Fibroblast of skin of left biceps (primary cell): Measurements from ENCODE around the gene LBHD2.

Experiments
- DNase-seq, 2 experiments: peaks; one replicate each; pipeline ENCODE4 v3.0.0-alpha.2; 2013; ENCODE audit warnings: low read depth in 2 of 2

LBHD2 gene

DNA sequence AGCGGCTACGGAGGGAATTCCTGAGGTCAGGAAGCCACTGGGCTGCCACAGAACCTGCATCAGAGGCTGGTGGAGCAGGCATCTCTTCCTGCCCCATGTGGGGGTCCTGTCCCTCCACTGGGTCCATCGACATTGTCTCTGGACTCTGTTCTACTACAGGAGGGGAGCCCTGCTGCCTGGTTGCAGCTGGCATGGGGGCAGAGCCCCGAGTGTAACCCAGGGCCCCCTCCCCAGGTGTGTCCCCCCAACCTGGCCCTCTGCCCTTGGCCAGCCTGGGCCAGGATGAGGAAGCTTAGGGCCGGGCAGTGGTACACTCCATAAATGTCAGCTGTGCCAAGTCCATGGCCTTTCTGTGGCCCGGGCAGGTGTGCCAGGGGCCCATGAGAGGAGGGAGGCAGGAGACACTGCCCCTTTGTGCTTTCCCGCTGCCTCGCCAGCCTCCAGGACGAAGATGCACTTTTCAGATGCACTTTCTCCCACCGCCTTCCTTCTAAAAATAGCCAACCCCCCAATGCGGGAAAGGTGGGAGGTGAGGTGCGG is 6.5 kb downstream of the LBHD2 start:
- DNase-seq = no peak

DNA sequence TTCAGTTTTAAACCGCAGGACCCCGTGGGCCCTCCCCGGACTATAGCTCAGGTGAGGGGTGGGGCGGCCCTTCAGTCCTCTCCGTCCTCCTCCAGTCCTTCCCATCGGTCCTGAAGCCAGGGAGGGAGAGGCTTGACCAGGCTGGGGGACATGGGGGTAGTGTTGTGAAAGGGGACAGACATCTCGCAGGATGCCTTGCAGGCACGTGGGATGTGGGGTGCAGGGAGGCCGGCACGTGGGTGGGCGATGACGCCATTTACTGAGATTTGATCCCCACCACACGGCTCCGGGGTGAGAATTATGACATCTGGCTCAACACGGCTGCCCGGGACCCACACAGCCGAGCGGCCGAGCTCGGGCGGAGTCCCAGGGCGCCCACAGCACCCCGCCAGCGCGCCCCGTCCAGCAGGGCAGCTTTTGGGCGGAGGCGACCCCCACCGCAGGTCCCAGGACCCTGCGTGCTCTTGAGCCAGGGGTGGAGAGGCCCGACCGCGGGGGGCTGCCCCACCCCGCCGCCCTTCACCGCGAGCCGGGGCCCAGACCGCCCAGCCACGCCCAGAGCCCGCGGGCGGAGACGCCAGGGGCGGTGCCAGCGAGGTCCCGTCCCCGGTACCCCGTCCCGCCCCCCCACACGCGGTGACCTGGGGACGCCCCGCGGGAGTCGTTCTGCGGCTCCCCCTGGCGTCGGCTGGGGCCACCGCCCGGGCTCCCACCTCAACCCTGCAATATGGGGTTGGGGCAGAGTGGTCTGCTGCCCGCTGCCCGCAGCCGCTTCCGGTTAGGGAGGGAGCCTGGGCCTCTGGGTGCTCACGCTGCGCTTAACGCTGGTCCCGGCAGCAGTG is 7.3 kb downstream of the LBHD2 start:
- DNase-seq = no peak

DNA sequence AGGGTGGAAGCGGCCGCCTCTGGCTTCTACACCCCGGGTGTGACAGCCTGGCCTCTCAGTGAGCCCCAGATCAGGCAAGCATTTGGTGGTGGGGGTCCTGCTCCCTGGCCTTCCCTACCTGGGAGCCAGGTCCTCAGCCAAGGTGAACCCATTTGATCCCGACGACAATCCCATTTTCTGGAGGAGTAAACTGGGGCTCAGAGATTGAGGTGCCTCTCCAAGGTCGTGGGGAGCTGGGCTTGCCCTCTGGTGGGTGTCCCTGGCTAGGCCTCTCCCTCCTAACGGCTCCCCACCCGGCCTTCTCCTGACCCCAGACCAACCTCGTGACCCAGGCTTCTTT is 7.8 kb downstream of the LBHD2 start:
- no peak for DNase-seq

DNA sequence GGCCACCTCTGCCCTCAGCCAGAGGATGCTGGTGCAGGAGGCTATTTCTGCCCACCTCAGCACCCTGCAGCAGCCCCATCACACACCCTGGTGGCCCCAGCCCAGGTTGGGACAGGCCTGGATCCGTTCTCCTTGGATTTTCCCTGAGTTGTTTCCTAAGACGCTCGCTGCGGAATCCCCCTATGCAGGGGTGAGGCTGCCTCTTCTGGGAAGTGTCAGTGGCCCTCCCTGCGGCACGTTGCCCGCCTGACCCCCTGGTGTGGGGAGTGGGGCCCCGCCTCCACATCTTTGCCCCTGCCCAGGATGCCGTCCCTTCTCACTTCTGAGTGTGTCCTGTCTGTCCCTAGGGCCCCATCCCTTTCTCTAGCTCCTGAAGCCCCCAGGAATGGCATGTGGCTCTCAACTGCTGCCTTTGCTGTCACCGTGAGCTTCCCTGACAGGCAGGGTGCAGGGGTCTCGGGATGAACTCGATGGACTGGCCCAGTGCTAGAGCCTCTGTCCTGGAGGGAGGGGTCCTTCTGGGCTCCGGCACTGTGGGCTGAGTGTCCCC is 9.9 kb downstream of the LBHD2 start:
- DNase-seq = no peak

DNA sequence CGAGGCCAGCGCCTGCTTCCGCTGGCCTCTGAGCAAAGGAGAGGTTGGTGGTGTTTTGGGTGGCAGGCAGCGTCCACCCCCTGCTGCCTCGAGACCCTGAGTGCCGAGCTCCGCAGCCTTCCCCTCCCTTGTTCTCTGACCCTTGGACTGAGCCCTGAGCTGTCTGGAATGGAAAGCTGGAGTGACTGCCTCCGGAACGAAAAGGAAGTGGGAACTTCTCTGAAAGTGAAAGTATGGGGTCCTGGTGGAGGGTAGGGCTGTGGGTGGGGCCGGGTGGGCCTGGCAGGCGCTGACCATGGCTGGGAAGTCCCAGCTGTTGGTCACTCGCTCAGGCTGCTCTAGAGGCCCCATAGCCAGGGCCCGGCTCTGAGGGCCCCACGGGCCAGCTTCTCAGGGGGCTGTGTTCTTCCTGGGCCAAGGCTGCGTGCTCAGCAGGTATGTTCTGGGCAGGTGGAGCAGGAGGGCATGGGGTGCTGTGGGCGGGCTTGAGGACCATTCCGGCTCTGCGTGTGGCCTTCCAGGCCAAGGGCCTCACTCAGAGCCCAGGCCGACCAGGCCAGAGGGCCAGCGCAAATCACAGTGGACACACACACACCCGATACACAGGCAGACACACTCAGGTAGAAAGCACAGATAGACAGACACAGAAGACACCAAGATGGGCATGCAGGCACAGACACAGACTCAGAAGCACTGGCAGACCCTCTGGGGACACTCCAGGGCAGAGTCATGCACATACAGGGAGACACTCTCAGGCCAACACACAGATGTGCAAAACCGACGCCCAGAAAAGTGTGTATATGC is 10.6 kb downstream of the LBHD2 start, which contains the start of gene EXOC3L4:
Gene EXOC3L4, plus strand, starts transcription at position 320 of the 804 bp plus-strand sequence. CDS start 5,495 bp downstream, outside the sequence.
- DNase-seq = no peak

DNA sequence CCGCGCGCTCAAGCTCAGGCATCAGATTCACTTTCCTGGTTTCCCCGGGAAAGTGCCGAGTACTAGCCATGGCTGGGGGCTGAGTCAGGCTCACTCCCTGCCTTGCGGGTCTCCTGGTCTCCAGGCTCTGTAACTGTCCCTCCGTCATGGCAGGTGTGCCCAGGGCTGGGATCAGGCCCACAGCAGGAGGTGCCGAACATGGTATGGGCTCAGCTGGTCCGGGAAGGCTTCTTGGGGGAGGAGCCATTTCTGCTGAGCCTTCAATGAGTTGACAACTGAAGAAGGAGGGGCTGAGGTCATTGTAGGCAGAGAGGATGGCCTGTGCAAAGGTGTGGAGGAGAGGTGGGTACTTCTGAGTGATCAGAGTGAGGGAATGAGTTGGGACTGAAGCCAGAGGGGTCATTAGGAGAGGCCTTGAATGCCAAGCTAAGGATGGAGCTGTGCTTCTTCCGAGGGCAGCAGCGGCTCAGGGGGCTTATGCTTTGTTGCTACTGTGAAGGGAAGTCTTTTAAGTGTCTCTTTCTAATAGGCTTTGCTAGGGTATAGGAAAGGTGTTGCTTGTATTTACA is 11.3 kb downstream of the LBHD2 start:
- no peak for DNase-seq

DNA sequence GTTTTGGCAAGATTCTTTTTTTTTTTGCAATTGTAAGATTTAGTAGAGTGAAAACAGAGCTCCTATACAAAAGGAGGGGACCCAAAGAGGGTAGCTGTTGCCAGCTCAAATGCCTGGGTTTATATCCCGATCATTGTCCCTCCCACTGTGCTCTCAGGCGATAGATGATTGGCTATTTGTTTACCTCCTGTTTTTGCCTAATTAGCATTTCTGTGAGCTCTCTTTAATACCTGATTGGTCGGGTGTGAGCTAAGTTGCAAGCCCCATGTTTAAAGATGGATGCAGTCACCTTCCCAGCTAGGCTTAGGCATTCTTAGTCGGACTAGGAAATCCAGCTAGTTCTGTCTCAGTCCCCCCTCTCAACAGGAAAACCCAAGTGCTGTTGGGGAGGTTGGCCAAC is 12.4 kb downstream of the LBHD2 start:
- DNase-seq = no peak

DNA sequence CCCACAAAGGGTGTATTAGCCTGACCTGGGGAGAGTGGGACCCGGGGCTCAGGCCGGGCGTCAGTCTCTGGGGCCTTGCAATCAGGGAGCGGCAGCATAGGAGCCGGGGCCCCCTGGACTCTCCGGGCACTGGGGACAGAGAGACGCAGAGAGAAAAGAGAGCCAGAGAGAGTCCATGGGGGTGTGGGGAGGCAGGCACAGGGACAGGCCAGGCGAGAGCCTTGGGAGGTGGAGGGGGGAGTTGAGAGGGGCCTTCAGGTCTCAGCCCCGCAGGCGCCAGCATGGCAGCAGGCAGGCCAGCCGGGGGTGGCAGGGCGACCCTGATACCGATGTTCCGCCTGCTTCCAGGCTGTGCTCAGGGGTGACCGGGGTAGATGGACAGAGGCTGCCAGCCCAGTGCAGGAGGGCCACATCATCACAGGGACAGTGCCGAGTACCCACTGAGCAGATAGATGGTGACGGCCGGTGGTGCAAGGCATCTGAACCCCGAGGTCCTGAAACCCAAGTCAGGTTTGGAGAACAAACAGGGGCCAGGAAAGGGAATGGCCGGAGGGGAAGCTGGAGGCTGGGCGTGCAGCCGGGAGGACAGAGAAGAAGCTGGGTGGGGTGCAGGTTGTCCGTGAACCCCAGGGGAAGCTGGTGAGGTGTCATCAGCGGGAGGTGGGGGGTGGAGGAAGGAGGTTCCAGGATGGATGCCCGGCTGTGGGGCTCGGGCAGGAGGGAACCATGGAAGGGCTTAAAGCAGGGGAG is 13.4 kb downstream of the LBHD2 start:
- DNase-seq = no peak

DNA sequence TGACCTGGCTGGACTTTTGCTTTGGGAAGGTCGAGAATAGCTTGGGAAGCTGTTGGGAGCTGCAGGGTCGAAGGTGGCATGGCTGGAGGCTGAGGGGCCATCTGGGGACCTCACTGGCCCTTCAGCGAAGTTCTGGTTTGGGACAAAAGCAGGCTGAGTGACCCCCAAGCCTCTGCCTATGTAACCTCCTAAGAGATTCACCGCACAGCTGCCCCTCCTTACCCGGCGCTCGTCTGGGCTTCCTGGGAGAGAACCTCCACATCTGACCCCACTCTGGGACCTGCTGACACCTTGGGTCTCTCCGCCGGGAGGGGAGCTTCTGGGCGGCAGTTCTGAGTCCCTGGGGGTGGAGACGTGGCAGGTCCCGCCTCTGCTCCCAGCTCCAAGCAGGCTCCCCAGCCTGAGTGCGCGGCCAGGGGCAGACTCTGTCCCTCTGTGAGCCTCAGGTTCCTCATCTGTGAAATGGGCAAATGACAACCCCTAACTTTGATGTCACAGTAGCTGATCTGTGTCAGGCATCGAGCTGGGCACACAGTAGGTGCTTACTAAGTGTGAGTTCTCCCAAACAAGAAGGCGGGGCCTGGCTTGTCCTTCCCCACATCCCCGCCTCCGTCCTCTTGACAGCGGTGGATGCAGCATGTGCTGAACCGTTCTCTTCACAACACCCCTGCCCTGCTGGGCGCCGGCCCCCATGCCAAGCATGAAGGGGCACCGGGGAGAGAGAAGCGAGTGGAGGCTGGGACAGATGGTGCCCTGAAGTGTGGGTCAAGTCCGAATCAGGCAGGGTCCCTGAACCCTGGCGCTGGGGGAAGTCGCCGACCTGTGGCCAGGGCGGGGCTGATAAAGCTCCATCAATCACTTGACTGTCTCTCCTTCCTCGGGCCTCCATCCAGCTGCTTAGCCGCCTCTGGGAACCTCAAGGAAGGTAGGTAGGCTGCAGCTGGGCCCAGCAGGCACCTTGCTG is 14.3 kb downstream of the LBHD2 start:
- DNase-seq = no peak

DNA sequence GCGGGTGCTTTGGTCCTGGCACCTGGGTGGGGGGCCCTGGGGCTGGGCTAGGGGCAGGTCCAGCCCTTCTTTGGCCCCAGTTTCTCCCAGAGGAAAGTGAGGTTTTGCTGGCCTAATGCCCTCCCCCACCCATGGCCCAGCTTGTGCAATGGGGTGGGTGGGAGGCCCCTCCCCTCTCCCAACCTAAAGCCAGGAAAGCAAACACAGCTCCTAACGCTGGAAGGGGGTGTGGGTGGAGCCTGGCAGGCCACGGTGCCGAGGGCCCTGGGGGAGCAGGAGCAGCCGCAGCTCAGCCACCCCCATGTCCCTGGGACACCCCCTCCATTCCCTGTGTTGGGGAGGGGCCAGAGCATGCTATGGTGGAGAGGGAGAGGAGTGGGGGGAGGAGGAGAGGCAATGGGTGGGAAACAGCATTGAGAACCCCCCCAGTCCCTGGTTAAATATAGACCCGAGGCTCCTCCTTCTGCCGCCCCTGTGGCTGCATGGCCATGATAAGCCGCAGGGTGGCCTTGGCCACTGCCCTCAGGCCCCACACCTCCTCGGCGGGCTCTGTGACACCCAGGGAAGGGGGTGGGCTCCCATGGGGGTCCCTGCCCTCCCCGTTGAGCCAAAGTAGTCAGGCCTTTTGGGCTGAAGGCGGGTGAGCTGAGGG is 15.2 kb downstream of the LBHD2 start:
- DNase-seq = no peak

DNA sequence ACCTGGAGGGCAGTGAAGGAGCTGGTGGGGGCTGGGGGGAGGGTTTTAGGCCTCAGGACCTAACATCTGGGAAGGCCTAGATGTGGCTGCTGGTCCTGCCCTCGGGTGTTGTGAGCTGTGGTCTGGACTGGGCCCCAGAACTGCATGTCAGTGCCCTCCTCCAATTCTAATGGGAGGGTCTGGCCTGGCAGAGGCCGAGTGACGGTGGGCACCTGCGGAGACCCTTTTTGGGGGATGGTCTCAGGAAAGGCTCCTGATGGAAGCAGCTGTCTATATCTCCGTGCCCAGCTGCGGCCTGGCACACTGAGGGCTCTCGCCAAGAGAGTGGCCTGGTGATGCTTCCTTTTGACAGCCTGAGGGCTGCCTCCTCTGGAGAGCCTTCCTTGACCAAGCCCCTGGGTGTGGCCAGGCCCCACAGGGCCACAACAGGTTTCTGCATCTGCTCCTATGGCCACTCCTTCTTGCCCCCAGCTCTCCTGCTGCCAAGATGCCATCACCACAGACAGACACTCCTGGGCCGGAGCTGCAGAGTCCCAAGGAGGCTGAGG is 15.8 kb downstream of the LBHD2 start:
- no peak for DNase-seq

DNA sequence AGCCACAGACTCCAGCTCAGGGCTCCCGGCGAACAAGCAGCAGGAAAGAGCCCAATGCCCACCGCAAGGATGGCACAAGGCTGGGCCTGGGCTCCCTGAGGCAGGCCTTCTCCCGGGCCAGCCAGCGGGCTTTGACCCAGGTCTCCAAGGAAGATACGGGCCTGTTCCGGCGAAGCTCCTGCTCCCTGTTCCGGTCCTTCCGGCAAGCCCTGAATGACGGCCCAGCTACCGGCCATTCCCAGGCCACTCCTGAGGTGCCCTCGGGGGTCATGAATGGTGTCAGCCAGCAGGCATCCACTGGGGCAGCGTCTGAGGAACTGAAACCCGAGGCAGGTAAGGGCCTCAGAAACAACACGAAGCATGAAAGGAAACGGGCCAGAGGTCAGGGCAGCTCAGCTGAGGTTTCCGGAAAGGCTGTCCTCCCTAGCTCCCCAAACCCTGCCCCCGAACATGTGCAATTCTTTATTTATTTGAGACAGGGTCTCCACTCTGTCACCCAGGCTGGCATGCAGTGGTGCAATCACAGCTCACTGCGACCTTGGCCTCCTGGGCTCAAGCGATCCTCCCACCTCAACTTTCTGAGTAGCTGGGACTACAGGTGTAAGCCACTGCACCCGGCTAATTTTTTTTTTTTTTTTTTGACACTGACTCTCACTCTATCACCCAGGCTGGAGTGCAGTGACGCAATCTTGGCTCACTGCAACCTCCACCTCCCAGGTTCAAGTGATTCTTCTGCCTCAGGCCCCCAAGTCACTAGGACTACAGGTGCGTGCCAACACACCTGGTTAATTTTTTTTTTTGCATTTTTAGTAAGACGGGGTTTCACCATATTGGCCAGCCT is 16.5 kb downstream of the LBHD2 start:
- DNase-seq = no peak

DNA sequence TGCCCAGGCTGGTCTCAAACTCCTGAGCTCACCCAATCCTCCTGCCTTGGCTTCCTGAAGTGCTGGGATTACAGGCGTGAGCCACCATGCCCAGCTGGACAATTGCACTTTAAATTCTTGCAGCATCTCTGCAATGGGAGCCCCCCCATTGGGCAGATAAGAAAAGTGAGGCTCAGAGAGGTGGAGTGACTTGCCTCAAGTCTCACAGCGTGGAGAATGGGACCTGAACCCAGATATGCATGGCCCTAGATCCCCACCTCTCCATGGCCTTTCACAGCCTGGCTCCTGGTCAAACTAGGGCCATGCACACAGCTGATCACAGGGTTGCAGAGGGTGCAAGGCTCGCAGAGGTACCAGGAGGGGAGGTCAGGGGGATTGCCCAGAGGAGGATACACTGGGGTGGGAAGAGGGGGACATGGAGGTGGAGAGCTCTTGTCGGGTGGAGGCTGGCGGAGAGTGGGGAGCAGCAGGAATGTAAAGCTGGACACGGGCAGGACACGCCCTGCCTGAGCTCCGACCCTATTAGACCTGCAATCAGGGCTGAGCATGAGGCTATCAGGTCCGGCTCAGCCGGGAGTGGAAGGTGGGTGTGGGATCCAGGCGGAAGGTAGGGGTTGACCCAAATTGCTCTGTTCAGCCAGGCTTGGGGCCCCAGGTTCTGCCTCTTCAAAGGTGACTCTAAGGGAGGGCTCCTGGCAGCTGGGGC is 17.4 kb downstream of the LBHD2 start:
- no peak for DNase-seq

DNA sequence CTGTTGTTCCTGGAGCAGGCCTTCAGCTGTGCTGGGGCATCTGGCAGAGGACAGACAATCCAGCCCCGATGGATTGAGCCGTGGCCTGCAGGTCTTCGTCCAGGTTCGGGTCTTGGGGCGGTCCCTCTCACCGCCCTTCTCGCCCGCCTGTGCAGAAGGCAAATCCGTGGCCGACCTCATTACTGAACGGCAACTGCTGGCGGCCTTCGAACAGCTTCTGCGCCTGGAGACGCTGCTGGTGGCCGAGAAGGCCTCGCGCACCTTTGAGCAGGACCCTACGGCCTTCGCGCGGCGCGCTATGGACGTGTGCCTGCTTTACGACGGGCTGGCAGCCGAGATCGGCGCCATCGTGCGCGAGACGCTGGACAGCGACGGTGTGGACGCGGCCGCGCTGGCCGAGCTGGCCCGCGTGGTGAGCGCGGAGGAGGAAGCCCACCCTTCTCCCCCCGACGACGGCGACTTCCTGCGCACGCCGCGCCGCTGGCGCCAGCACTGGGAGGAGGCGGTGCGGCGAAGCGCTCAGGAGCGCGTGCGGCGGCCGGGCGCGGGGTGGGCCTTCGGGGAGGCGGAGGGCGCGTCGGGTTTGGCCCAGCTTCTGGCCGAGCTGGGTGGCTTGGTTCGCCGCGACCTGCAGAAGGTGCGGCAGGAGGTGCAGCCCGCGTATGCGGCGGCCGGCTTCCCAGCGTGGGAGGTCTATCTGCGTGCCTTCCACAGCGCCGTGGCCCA is 18.1 kb downstream of the LBHD2 start:
- DNase-seq = no peak

DNA sequence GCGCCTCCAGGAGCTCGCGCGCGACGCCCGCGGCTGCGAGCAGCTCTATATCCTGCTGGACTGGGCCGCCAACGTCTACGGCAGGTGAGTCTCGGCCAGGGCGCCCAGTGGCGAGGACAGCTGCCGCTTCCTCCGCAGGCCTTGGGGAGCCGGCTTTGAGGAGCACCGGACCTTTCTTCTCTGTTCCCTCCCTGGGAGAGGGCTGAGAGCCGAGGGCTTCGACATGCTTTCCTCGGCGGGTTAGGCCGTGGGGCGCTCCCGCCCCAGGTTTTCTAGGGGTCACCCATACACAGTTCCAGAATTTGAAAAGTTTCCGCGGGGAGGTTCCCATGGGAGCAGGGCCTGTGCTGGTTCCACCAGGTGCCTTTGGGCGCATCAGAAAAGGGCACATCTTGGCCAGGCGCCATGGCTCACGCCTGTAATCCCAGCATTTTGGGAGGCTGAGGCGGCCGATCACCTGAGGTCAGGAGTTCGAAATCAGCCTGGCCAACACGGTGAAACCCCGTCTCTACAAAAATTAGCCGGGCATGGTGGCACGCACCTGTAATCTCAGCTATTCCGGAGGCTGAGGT is 18.8 kb downstream of the LBHD2 start:
- no peak for DNase-seq

DNA sequence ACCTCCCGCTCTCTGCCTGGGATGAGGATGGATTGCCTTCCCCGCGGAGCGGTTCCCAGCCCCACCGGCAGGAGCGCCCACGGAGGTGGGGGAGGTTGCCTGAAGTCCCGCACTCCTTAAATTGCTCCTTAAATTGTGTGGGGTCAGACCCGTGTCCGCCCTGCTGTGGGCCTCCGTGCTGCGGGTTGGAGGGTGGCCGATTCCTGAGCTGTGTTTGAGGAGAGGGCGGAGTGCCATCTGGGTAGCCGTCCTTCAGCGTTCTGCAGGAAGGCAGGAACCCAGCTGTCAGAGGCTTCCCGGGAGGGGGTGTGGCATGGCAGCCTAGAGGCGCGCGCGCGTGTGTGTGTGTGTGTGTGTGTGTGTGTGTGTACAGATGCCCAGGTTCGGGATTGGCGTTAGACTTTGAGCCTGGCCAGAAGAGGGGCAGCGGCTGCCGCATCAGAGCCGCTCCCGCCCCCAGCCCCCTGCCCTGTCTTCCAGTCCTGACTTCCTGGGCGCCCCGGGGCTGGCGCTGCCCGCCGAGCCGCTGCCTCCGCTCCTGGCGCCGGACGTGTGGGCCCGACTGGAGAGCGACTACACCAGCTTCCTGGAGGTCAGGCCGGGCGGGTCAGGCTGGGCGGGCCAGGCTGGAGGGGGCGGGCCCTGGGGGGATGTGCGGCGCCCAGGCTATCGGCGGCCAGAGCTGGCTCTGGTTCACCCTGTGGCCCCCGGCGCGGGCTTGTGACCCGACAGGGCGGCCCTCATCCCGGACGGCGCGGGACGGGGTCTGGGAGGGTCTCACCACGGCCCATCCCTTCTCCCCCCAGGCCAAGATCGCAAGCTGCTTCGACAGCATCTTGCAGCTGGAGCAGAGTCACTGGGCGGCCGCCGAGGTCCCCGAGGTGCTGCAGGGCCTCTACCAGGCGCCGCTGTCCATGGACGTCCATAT is 19.7 kb downstream of the LBHD2 start:
- DNase-seq = no peak
